ES-I3 (cell line): ENCODE results near the gene RSPH4A.

ENCODE experiments used
- H3K36me3 ChIP-seq: 2 replicates; pipeline ENCODE4 v1.6.1; 2013; ENCODE audit warnings: mild to moderate bottlenecking, low read length, control low read depth, moderate library complexity; ENCODE audit not compliant: insufficient read depth
- H3K4me1 ChIP-seq: 2 replicates; pipeline ENCODE4 v1.6.1; 2013; ENCODE audit warnings: mild to moderate bottlenecking, control low read depth, low read length; ENCODE audit not compliant: insufficient read depth
- H3K9ac ChIP-seq: 2 replicates; pipeline ENCODE4 v1.6.1; 2013; ENCODE audit warnings: low read depth, mild to moderate bottlenecking, low read length, moderate library complexity
- H3K9me3 ChIP-seq: 2 replicates; pipeline ENCODE4 v1.6.1; 2013; ENCODE audit warnings: mild to moderate bottlenecking, low read length, moderate library complexity; ENCODE audit not compliant: control insufficient read depth, insufficient read depth

The RSPH4A gene

DNA sequence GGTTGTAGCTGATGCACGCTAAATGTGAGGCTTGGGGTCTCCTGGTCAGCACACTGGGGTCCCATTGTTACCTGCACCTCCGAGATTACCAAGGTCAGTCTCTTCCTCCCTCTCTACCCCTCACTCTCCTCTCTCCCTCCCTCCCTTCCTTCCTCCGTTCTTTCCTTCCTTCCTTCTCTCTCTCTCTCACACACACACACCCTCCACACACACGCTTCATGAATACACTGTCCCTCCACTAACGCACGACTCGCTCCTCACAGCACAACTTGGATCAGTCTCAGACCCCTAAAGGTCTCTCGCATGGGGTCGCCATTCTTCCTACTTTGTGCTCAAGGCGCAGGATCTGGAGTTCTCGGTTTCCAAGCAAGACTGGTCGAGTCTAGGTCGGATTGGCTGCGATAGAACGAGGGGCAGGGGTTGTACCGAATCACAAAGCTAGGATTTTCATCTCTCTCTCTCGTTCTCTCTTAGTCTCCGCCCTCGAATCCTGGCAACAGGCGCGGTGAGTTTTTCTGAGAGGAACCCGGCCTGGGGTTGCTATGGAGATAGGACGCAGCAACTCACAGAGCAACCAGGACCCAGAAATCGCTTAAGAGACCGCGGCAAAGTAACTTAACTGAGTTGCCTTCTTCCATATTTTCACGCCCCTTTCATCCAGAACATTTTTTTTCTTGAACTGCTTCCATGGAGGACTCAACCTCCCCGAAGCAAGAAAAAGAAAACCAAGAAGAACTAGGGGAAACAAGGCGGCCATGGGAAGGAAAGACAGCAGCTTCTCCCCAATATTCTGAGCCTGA, at the start of gene RSPH4A:
Gene RSPH4A (plus strand): TSS at position 543 of the 800 bp plus-strand sequence. CDS start 145 bp downstream, at position 688.
- no peaks in the 10 kb centered on the region for H3K9me3 ChIP-seq
- H3K9ac ChIP-seq: peak within 1 kb of the TSS; percentile 76
- 0 out of 2 replicates have a peak, but pooled peaks cover under 1% of the 10 kb centered on the region for H3K4me1 ChIP-seq
- no peaks in the 10 kb centered on the region for H3K36me3 ChIP-seq

GRCh38 chr6:116568111-116568510, 48.2 kb upstream of the RSPH4A start:
- no peaks in the 10 kb centered on the region for H3K9me3 ChIP-seq
- no peaks in the 10 kb centered on the region for H3K4me1 ChIP-seq
- no peaks in the 10 kb centered on the region for H3K36me3 ChIP-seq
- H3K9ac ChIP-seq: no peak overlapping the region

GRCh38 chr6:116568821-116569755, 47.2 kb upstream of the RSPH4A start:
- Histone ChIP-seq H3K9me3 (no peaks in the 10 kb centered on the region), H3K9ac (no peak overlapping the region), H3K36me3 (no peaks in the 10 kb centered on the region), H3K4me1 (no peaks in the 10 kb centered on the region)

DNA sequence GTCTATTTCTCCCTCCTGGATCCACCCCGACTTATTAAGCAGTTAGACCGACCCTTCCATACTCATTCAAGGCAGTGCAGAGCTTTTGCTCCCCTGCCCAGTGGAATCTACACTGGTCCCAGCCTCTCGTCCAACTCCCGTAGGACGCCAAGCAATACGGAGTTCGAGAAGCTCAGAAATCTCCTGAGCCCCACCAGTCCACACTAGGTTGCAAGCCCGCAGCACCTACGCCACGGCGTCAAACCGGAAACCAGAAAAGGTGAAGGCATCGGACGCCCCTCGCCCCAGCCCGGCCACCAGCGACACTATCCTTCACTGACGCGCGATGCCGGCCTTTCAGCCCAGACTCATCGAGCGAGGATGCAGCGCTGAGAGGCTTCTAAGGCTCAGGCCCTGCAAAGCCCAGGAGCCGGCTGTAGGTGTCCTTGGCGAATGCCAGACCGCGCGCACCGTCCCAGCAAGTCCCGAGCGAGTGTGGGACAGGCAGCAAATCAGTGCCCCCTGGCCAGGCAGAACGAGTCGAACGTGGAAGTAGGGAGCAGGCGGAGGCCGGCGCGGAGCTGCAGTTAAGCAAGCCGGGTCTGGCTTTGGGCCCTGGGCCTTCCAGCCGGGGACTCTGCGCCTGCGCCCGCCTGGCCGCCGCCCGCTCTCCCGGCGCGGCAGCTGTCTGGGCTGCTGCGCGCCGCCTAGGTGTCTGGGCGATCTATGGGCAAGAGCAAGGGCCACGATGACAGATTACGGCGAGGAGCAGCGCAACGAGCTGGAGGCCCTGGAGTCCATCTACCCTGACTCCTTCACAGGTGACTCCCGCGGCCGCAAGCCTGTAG, 45.2 kb upstream of the RSPH4A start, which contains the start of gene RWDD1:
Gene RWDD1 (plus strand): TSS at position 649 of the 827 bp plus-strand sequence. CDS start 79 bp downstream, at position 728.
- H3K9ac ChIP-seq: peak within 1 kb of the TSS; percentile 96
- no peaks in the 10 kb centered on the region for H3K9me3 ChIP-seq
- no peaks in the 10 kb centered on the region for H3K36me3 ChIP-seq
- H3K4me1 ChIP-seq: no peaks in the 10 kb centered on the region

GRCh38 chr6:116571683-116572000, 44.6 kb upstream of the RSPH4A start:
- Histone ChIP-seq H3K4me1 (no peaks in the 10 kb centered on the region), H3K9ac (peak overlapping the region; percentile 96), H3K36me3 (no peaks in the 10 kb centered on the region), H3K9me3 (no peaks in the 10 kb centered on the region)

- Histone ChIP-seq H3K9me3 (no peaks in the 10 kb centered on the region), H3K36me3 (peaks cover 2% of the 10 kb centered on the region; the same call in 1 of the 2 replicates), H3K9ac (peak overlapping the region; percentile 96), H3K4me1 (no peaks in the 10 kb centered on the region)
These were observed 44.1 kb upstream of the RSPH4A start for GRCh38 chr6:116572162-116572561.

DNA sequence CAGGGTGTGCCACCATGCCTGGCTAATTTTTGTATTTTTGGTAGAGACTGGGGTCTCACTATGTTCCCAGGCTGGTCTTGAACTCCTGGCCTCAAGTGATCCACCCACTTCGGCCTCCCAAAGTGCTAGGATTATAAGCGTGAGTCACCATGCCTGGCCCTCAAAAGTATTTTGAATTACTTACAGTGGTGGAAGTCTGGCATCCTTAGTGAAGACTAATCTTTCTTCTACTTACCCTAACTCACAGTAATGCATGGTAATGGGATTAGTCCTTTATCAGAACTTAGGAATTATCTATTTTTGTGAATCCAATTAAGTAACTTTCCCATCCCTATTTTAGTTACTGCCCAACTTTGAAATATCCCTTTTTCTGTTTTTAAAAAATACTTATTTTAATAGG, 41.1 kb upstream of the RSPH4A start:
- Histone ChIP-seq H3K9ac (no peak overlapping the region), H3K36me3 (peaks cover 4% of the 10 kb centered on the region; the same call in 1 of the 2 replicates), H3K4me1 (no peaks in the 10 kb centered on the region), H3K9me3 (no peaks in the 10 kb centered on the region)

- Histone ChIP-seq H3K36me3 (peaks cover 4% of the 10 kb centered on the region; the same call in 1 of the 2 replicates), H3K4me1 (no peaks in the 10 kb centered on the region), H3K9me3 (no peaks in the 10 kb centered on the region), H3K9ac (no peak overlapping the region)
These were observed 38.8 kb upstream of the RSPH4A start for GRCh38 chr6:116577486-116577885.

DNA sequence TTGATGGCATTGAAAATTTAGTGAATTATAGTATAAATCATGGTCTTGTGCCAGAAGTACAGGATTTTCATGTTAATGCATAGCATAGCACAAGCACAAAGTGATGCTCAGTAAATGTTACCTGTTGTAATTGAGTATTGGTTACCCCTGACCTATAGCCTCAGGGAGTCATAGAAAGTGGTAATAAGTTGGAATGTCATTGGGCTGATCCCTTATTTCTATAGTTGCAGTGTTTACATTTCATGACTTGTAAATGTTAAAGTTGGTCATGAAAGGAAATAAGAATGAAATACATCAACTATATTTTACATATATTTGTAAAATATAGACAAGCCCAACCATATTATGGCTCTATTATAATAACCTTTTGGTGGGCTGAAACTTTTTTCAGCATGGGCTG, 37.9 kb upstream of the RSPH4A start:
- no peak overlapping the region for H3K9ac ChIP-seq
- H3K4me1 ChIP-seq: no peaks in the 10 kb centered on the region
- H3K36me3 ChIP-seq: peaks cover 4% of the 10 kb centered on the region; the same call in 1 of the 2 replicates
- no peaks in the 10 kb centered on the region for H3K9me3 ChIP-seq

DNA sequence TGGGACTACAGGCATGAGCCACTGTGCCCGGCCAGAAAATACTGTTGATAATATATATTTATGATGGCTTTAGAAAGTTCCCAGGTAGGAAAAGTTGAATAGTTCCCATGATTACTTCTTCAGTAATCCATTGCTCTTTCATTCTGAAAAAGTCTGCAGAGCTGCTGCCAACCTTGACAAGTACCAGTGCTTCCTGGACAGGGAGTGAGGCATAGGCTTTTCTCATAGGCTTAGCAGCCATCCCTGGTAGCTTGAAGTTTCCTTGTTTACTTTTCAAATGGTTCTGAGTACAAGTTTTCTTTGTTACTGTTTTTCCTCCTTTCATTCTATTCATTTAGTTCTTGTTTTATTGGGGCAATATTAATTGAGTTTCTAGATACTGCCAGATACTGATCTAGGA, 37.1 kb upstream of the RSPH4A start:
- no peak overlapping the region for H3K9ac ChIP-seq
- H3K36me3 ChIP-seq: peaks cover 4% of the 10 kb centered on the region; the same call in 1 of the 2 replicates
- no peaks in the 10 kb centered on the region for H3K9me3 ChIP-seq
- no peaks in the 10 kb centered on the region for H3K4me1 ChIP-seq

- Histone ChIP-seq H3K9ac (no peak overlapping the region), H3K9me3 (no peaks in the 10 kb centered on the region), H3K4me1 (no peaks in the 10 kb centered on the region), H3K36me3 (peaks cover 6% of the 10 kb centered on the region; the same call in 1 of the 2 replicates)
These were observed 36.1 kb upstream of the RSPH4A start for GRCh38 chr6:116580198-116580597.

DNA sequence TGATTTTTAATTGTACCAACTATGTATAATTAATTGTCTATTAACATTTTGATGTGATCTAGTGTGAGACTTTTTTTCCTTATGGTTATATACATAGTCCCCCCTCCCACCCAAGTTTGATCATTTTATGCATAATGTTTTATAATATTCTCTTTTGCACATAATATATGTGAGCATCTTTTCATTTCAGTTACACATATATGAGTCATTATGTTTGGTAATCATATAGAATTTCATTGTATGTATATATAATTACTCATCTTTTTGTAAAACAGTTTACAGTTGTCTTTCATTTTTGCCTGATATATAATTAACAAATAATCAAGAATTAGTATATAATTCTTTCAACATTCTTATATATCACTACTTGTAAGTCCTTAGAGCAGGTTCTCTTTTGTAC, 30.0 kb upstream of the RSPH4A start:
- Histone ChIP-seq H3K9me3 (no peaks in the 10 kb centered on the region), H3K9ac (no peak overlapping the region), H3K36me3 (peaks cover 13% of the 10 kb centered on the region), H3K4me1 (no peaks in the 10 kb centered on the region)

- H3K9me3 ChIP-seq: no peaks in the 10 kb centered on the region
- no peaks in the 10 kb centered on the region for H3K4me1 ChIP-seq
- H3K36me3 ChIP-seq: peaks cover 17% of the 10 kb centered on the region
- H3K9ac ChIP-seq: no peak overlapping the region
These were observed 29.5 kb upstream of the RSPH4A start for GRCh38 chr6:116586738-116587137.

DNA sequence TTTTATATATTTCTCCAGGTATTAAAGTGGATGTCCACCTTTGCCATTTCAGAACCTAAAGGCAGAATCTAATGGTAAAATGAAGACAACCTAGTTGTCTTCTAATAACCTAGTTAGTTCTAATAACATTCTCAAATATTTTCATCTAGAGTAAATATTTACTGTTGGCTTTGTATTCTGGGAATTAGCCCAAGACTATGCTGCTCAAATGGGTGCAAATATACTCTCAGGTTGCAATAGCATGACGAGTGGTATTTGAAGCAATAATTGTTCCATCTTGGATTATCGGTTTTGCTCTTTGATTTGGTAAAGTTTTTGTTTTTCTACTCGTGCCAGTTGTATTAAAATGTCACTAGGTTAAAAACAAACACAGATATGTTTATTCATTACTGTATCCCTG, 21.0 kb upstream of the RSPH4A start:
- Histone ChIP-seq H3K9me3 (no peaks in the 10 kb centered on the region), H3K4me1 (no peaks in the 10 kb centered on the region), H3K9ac (no peak overlapping the region), H3K36me3 (peaks cover 14% of the 10 kb centered on the region)
